GM12891 (cell line): Measurements from ENCODE around the gene TBC1D30.

ENCODE experiments used
- PAX5 ChIP-seq: IDR thresholded peaks from 2 replicates; pipeline ENCODE4 v1.6.1; 2011; ENCODE audit warnings: low read length, moderate library complexity, mild to moderate bottlenecking; ENCODE audit not compliant: insufficient read depth, severe bottlenecking
- POLR2A ChIP-seq: IDR thresholded peaks from 2 replicates; pipeline ENCODE4 v1.6.1; 2011; ENCODE audit warnings: low read depth, low read length, control low read depth
- POLR2AphosphoS5 ChIP-seq: IDR thresholded peaks from 2 replicates; pipeline ENCODE4 v1.6.1; 2011; ENCODE audit warnings: low read depth, low read length, control low read depth
- SPI1 ChIP-seq: IDR thresholded peaks from 2 replicates; pipeline ENCODE4 v1.6.1; 2011; ENCODE audit warnings: low read depth, low read length, control low read depth
- TAF1 ChIP-seq: IDR thresholded peaks from 2 replicates; pipeline ENCODE4 v1.6.1; 2011; ENCODE audit warnings: low read depth, low read length, control low read depth

GRCh38 chr12:64833928-64834327, 9.5 kb downstream of the TBC1D30 start:
- TF ChIP-seq POLR2A (no peak), POLR2AphosphoS5 (no peak), PAX5 (no peak), TAF1 (no peak), SPI1 (no peak)
